Activated T-helper 9 cell treated with anti-CD3 and anti-CD28 coated beads, Interleukin-2, amount 50 U/mL, for 16 hours (primary cell): ENCODE data around the gene FTO.

ENCODE experiments used
- DNase-seq: peaks from one replicate; pipeline ENCODE4 v3.0.0-alpha.2; 2020; ENCODE audit warnings: low read depth

Gene FTO

DNA sequence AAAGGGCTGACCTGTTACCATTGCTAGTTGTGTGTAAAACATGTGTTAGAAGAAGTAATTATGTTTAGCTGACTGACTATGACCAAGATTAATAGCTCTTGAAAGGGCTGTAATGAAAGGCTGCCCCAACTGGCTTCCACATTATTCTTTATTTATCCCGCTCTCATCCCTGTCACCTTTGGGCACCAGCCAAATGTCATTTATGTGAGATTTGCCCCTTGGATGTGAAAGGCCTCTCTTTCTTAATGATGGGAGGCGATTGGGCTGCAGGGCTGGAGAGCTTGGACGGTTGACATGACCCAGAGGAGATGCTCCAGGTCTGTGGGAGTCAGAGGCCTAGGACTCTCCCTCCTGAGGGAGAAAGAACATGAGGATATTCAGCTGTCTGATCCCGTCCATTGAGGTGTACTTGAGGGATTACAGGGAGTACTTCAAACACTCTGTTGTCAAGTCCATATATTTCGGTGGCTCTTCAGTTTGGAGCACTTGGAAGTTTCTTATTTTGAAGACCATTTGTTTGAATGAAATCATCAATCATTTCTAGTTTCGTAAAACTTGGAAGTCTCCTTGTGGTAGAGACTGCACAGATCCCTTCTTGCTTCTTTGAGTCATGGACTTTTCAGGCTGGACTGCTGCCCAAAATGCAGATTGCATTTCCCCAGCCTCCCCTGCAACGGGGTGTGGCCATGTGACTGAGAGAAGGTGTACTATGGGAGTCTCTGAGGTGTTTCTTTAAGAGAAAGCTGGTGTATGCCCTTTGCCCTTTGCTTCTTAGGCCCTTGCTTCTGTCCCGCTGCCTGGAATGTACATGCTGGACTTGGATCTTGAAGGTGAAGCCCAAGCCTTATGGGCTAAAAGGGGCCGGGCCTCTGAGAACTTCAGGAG is 51.3 kb downstream of the FTO start:
- no peak for DNase-seq

DNA sequence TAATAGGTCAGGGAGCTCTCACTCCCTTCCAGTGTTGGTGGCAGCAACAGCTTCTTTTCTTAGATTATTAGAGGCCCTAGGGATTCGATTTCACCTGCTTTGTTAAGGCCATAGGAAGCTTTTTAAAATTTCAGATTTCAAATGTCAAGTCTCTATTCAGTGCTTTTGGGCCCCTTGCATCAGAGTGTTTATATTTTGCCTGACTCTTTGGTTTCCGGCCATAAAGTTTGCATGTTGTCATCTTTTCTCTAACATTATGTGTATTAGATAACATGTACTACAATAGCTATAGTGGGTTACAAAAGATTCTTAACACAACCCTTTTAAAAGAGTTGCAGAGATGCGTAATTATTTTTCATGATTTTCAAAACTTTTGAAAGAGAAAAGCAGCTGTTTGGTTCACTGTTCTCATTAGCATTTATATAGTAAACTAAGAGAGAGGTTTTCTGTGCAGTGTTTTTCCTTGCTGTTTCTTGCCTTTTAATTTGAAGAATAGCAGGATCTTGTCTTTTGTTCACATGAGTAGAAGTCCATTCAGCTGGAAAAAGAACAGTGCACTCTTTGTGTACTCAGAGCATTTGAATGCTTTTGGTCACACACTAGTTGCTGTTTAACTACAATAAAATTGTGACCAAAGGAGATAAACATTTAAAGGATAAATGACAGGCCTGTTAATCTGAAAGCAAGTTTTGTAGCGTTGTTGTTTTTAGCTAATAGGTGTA is 52.5 kb downstream of the FTO start:
- DNase-seq, result no peak

DNA sequence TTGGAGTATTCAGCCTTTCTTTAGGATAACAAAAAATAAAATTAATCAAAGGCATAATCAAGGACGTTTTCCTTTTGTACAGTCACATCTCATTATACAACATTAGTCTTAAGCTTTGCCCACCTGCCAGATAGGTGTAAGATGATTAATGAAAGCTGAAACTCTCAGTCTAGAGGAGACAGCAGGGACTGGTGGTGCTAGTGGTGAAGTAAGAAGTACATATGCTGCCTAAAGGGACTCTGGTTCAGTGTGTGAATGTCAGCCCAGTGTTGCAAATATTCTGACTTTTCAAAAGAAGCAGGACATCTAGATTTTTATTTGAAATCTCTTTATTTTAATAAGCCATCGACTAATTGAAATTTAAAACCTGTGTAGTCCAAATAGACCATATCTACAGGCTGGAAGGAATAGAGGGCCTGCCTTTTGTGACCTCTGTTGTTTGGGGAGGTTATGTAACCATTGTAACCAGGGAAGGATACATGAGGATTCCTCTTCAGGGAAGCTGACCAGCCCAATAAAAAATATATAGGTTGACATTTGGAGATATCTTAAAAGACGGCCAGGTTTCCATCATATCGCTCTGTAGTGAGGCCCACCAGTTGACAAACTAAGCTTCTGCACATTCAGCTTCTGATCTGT is 54.1 kb downstream of the FTO start:
- DNase-seq, result no peak

DNA sequence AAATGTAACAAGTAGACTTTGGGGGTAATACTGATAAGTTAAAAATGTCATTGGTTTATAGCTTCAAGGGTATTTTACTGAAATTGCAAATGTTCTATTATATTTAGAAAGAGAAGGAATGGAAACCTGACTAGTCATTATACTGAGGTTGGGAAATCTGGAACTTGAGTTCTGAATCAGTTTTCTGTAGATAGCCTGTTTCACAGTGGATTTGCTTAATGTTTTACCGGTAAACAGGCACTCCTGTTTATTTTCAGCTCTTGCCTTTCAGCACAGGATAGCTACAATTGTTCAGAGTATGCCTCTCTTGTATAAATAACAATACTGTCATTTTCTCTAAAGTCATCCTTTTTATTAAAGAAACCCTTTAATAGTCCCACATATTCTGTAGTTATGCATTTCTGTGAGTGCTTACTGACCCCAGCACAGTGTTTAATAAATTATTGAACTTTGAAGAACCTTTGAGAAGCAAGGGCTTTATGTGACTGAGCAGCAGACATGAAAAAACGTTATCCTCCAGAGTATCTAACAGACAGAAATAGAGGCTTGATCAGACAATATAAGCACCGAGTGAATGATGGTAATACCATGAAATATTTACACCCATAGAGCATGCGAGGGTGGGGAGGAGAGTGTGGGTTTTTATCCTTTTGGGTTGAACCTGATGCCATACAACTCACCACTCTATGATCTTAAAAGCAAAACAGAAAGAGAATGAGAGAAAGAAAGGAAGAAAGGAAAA is 58.2 kb downstream of the FTO start:
- no peak for DNase-seq

DNA sequence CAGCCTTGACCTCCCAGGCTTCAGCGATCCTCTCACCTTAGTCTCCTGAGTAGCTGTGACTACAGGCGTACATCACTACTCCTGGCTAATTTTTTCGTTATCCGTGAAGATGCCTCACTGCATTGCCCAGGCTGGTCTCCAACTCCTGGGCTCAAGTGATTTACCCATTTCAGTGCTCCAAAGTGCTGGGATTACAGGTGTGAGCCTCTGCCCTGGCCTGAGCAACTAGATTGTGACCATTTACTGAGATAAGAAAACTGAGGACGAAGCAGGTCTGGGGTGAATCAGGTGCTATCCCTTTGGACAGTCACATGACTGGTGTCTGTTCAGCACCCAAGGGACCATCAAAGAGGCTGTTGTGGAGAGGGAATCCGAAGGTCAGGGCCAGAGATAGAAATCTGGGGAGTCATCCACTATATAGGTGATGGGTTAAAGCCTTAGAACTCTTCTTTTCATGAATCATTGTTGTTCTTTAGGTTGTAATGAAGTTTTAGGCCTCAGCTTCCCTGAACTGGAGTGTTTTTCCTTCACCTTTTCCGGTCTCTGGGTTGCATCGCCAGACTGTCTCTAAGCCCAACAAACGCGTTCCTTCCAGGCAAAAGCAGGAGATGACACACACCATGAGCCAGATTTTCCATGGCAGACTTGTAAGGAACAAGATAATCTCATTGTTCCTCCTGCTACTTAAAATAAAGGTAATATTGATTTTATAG is 62.5 kb downstream of the FTO start:
- no peak for DNase-seq

DNA sequence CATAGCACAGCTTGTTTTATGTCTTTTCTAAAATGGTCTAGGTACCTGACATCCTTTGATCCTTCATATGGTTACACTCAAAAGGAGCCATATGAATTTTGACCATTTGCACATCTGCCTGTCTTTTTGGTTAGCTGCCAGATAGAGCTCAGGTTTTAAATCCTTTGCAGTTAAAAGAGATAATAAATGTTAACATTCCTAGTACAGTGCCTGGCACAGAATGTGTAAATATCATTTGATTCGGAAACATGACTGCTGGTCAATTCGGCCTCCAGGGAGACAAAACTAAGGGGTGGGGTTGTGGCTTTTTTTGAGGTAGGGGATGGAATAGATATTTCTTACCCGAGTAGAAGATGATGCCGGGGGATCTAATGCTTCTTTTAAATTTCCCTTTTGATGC is 64.2 kb downstream of the FTO start:
- DNase-seq, result no peak

DNA sequence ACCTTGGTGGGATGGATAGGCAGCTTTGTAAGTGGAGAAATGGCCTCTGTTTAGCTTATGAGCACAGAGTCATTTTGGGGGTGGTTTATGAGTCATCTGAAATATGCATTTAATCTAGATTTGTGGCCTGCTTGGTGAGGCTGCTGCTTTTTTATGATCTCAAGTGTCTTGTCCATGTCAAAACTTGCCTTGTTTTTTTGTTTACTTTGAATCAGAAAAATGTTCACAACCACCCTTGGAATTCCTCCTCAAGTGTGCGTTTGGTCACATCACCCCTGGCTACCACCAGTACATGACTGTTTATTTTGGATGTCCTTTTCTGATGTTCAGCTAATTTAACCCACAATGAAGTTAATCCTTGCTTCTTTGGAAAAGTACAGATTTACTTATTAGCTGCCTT is 64.6 kb downstream of the FTO start:
- DNase-seq, result no peak

DNA sequence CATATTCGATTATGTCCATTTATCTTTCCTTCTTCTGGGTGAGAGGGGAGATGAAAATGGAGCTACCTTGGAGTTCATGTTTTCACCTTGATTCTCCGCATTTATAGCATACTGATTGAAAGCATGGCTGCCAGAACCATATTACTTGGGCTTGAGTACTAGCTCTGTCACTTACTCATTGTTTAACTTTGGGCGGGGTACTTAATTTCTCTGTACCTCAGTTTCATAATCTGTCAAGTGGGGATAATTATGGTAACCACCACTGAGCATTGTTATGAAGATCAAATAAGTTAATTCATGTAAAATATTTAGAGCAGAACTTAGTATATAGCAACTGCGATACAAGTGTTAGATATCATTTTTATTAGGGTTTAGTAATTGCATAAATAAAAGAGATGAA is 65.2 kb downstream of the FTO start:
- no peak for DNase-seq

DNA sequence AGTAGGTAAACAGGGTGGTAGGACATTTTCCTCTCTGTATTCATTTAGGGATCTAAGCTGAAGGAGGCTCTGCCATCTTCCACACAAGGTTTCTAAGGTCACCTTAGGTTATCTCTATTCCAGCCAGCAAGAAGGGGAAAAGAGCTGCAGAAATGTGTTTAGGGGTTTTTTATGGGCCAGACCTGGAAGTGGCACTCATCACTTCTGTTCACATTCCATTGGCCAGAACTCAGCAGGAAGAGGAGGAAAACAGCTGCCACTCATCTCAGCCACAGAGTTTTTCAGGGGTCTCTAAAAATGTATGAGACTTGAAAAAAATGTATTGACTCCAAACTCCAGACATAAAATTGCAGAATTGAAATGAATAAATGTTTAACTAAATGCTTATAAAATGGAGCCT is 65.8 kb downstream of the FTO start:
- DNase-seq, result no peak

DNA sequence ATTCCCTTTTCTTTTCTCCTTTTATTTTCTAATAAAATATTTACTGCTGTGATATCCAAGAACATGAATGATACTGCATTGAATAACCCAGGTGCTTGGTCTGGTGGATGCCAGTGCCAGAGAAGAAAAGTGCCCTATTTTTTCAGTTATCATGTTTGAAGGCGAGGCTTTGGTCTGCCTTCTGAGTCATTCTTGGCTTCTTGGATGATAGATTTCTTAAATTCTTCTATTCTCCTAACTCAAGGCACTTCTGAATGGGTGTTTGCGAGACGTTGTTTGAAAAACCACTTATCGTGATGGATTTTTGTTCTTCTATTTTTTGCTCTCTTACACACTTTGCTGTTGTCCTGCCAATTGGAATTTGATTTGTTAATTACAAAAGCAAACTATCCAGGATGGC is 66.7 kb downstream of the FTO start:
- no peak for DNase-seq

DNA sequence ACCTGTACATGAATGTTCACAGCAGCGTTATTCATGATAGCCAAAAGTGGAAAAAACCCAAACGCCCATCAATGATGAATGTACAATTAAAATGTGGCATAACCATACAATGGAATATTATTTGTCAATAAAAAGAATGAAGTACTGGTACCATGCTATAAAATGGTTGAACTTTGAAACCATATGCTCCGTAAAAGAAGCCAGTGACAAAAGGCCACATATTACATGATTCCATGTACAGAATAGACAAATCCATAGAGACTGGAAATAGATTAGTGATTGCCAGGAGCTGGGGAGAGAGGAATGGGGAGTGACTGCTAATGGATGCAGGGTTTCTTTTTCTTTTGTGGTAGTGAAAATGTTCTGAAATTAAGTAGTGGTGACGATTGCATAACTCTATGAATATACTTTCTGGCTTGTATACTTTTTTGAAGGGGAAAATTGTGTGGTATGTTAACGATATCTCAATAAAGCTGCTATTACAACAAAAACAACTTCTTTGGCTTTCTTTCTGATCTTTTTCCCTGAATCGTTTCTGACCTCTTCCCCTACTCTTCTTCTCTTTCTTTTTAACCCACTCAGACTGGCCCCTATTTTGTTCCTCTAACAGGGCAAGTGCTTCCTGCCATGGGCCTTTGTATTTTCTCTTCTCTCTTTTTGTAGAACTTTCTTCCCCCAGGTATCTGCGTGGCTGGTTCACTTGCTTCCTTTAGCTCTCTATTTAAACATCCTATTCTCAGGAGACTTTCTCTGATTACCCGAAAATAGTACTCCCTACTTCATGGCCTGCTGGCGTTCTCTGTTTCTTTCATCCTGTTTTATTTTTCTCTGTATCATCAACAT is 67.9 kb downstream of the FTO start:
- no peak for DNase-seq

DNA sequence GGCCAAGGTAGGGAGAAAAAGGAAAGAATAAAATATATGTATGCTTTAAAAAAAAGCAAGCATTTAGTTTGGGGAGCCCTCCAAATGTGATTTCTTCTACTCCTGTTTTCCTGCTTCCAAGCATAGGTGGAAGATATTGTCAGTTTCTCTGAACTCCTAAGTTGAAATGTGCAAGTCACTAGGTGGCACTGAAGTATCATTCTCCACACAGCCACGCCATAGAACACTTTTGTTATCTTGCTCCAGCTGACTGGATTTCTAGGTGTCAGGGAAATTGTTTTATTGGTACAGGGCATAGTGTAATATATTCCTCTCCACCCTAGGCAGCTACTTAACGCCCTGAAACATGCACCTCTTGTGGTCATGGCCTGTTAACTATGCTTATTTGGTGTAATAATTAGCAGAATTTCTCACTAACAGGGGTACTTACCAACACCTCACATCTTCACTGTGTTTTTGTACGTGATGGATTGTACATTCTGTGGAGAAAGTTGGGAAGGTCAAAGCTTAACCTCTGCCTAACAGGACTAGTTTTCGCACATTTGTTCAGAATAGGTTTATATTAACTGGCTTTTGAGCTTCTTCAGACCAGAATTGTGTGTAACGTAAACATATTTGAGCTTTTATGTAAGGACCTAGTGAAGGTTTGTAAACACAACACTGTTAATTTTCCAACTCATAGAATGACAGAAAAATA is 69.3 kb downstream of the FTO start:
- DNase-seq, result no peak

DNA sequence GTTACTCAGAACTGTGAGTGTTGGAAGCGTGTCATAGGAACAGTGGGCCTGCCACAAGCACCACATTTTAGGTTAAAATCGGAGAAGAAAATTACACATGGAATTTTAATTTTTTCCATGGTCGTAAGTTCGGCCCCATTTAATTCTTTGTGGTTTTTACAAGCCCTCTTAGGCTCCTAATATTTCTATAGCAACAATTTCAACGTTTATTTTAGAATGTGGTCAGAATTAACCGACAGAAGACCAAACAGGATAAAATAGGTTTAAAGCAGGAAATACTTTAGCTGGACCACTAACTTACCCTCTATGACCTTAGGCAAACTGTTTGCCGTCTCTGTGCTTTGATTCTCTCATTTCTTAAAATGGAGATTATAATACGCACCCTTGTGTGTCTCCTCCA is 69.9 kb downstream of the FTO start:
- no peak for DNase-seq

DNA sequence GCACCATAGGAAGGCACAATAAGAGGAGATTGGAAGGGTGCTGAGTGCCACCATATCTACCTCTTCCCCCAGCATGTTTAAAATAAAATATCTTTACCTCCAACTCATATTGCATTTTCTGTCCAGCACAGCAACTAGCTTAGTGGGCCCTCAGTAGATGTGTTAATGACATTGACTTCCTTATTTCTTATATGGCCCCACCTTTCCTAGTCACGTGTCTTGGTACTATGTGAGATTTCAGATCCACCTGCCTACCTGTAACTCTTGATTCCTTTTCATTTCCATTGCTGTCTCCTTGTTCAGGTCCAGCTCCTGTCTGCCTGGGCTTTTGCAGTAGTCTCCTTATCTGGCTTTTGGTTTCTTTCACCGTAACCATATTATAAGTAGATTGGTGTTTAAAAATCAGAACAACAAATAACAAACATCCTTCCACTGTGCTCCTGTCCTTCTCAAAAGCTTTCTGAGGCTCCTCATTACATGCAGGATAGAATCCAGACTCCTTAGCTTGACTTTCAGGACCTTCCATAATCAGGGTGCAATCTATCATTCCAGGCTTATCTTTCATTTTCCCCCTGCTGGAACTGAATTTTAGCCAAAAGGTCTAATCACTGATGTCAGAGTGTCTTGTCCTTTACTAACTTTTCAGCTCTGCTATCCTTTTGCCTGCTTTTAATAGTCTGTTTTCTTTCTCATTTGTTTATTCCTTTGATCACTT is 71.3 kb downstream of the FTO start:
- DNase-seq, result no peak

DNA sequence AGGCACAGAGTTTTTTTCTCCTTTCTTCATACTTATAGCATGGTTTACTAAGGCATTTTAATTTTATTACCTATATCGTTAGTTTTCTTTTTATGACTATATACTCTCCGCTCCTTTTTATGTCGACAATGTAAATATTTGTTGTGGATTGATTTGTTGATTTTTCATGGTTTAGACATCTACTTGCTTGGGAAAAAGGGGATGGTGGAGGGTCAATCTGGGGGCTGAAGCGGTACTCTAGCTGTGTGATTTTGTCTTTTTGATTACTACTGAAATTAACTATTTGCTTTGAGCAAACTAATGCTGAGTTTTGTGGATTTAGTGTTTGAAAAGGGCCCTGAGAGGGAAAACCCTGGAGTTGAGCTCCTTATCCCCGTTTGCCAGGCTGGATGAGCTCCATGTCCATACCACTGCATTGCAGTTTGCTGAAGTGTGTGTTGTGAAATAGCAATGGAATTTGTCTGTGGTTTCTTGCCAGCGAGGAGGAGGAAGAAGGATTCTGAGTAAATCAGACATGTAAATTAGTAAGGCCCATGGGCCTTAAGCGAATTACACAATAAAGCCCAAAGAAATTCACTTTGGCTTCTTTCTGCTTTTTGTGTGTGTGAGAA is 72.0 kb downstream of the FTO start:
- DNase-seq, result no peak

DNA sequence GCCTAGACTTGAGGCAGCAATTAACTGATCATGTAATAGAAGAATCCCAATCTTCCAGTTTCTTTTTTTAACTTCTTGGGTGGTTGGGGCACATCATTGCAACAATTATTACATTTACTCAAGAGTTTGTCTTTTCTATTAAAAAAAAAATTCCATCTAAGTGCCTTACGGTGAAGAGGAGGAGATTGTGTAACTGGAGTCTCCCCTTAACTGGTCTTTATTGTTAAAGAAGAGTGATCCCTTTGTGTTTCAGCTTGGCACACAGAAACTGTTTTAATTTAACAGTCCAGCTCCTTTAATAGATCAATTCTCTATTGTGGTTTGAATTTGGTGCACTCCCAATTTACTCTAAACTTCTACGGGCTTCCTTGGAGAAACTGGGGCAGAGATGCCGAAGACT is 75.2 kb downstream of the FTO start:
- DNase-seq, result no peak

DNA sequence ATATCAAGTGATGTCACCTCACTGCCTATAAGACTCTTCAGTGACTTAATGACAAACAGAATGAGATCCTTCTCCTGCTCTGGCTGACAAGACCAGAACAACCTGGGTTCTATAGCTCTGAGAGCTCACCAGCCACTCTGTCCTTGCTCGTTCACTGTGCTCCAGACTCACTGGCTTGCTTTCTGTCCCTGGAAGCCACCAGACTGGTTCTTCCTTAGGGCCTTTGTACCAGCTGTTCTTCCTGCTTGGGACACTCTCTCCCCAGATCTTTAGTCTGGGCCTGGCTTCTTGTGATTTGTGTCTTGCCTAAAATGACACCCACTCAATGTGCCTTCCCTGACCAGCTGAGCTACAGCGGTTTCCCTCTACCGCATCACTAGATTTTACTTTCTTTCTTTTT is 76.1 kb downstream of the FTO start:
- DNase-seq, result no peak

DNA sequence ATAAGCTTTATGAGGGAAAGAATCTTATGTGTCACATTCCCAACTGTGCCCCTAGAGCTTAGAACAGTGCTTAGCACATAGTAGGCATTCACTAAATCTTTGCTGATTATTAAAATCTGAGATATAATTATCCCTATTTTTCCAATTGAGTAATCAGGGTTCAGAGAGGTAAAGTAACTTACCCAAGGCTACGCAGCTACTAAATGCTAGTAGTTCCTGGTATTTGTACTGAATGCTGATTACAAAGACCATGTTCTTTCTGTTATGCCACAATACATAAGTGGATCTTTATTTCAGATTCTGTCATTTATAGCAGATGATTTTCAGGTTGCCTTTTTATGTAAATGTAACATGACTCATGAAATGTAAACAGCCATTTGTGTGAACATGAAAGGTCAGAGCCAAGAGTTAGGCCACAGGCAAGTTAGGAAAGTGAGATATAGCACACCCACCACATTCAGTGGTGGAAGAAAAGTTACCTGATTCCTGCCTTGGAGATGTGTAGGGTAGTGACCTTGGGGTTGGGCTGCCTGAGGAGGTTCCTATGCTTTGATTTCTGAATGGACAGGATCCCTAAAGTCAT is 77.2 kb downstream of the FTO start:
- DNase-seq, result no peak

DNA sequence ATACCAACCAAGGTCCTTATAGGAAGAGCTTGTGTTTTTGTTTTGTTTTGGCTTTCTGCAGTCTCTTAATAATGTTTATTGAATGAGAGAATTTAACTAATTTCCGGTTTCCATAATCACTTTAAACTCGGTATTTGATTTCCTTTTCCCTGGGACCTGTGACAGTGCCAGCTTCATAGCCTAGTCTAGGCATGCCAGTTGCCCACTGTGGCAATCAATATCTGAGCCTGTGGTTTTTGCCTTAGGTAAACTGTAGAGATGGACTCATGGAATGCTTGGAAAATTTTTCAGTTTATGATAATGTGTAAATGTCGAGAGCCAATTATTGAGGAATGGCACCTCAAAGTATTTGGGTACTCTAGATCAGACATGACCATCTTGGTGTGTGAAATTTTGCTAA is 78.2 kb downstream of the FTO start:
- DNase-seq, result no peak
